ENCODE data around the gene ATP6V0A4. TPM values are rescaled to one million over a fixed set of nuclear protein-coding genes. Genes with fewer than 3 reads are reported as not detected.

Gene ATP6V0A4
- total RNA-seq, 1 experiment from 2014 or later = not detected

DNA sequence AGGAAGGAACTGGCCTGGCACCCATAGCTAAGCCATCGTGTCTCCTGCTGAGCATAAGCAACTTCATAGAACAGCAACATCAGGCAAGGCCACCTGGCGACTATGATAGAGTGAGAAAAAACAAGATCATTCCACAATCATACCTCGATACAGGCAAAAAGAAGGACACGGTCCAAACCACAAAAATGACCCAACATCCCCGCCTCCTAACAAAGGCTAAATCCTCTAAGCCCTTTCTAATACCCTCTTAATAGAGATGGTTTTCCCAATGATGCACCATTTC is 56.6 kb downstream of the ATP6V0A4 start:
- H3K9me2 ChIP-seq (ENCODE audit: insufficient read depth) = no peaks in the 10 kb centered on the region
- H3K36me3 ChIP-seq (ENCODE audit: control insufficient read depth in 1 of 2, insufficient read depth in 2 of 2, low read length in 2 of 2) = no peaks in the 10 kb centered on the region
- H3K4me1 ChIP-seq (ENCODE audit: control insufficient read depth in 1 of 2, insufficient read depth in 2 of 2, low read length in 2 of 2) = peaks cover 0 to 12% of the 10 kb centered on the region in 2 experiments; a peak in 2 of 4 replicates
- no peaks in the 10 kb centered on the region for H3K9me3 ChIP-seq (ENCODE audit: control insufficient read depth in 1 of 2, insufficient read depth in 1 of 2, low read depth in 1 of 2, low read length in 2 of 2)
- H3K79me2 ChIP-seq (ENCODE audit: insufficient read depth, low read length) = no peaks in the 10 kb centered on the region
- peak overlapping the region; percentile 20; the same call in 1 of the 2 replicates for H3K4me2 ChIP-seq (ENCODE audit: low read length)
- no TSS peak for BruUV-seq (replicated peaks)
- H3K27ac ChIP-seq (ENCODE audit: low read depth, low read length) = no peak overlapping the region
- no peak overlapping the region for H3K9ac ChIP-seq (ENCODE audit: low read length)
- H3K27me3 ChIP-seq (ENCODE audit: insufficient read depth, low read length) = no peaks in the 10 kb centered on the region
- RAD21 ChIA-PET (ENCODE audit: low non-redundant PET in 1 of 2, low total read pairs in 2 of 2, uncharacterized antibody in 2 of 2, unreplicated experiment in 2 of 2) = interaction anchor here in 1 of 2 experiments (0.9 kb wide), 1 partner anchor 96 kb away, joined by 3 read pairs; no protein-coding TSS in a partner anchor
- H3K4me3 ChIP-seq (replicated peaks in 1 of 2; ENCODE audit: low read depth in 1 of 2, low read length in 2 of 2) = no peak overlapping the region
- H4K20me1 ChIP-seq (ENCODE audit: insufficient read depth) = no peaks in the 10 kb centered on the region
- DNase-seq (ENCODE audit: low read depth, low spot score) = no peak
- ATAC-seq = no peak
- CTCF ChIA-PET = no interaction called here
- POLR2A ChIA-PET = no interaction called here
- TF ChIP-seq SRF (IDR thresholded peaks at IDR 0.05; ENCODE audit: low read depth) (no peak), SP1 (IDR thresholded peaks at IDR 0.05; ENCODE audit: low read depth) (no peak), POLR2A (IDR thresholded peaks at IDR 0.05; ENCODE audit: borderline replicate concordance, extremely low read depth, insufficient read depth, insufficient read length) (no peak), ELF1 (IDR thresholded peaks at IDR 0.05; ENCODE audit: borderline replicate concordance, low read depth) (no peak), TCF7L2 (IDR thresholded peaks at IDR 0.05; ENCODE audit: borderline replicate concordance, extremely low read depth, insufficient read depth, insufficient read length) (no peak), SIN3A (IDR thresholded peaks at IDR 0.05; ENCODE audit: low read depth) (no peak), FOSL1 (IDR thresholded peaks at IDR 0.05; ENCODE audit: low read depth) (no peak), RAD21 (IDR thresholded peaks at IDR 0.05; ENCODE audit: low read depth) (no peak), ZNF274 (IDR thresholded peaks at IDR 0.05; ENCODE audit: low read depth, low read length) (no peak), CEBPB (IDR thresholded peaks at IDR 0.05; ENCODE audit: low read depth) (no peak), POLR2AphosphoS5 (IDR thresholded peaks at IDR 0.05; ENCODE audit: low read depth, low read length) (no peak), ZFX (IDR thresholded peaks at IDR 0.05) (no peak), EZH2 (IDR thresholded peaks at IDR 0.05) (no peak)
- TF ChIP-seq, protein P1, sequence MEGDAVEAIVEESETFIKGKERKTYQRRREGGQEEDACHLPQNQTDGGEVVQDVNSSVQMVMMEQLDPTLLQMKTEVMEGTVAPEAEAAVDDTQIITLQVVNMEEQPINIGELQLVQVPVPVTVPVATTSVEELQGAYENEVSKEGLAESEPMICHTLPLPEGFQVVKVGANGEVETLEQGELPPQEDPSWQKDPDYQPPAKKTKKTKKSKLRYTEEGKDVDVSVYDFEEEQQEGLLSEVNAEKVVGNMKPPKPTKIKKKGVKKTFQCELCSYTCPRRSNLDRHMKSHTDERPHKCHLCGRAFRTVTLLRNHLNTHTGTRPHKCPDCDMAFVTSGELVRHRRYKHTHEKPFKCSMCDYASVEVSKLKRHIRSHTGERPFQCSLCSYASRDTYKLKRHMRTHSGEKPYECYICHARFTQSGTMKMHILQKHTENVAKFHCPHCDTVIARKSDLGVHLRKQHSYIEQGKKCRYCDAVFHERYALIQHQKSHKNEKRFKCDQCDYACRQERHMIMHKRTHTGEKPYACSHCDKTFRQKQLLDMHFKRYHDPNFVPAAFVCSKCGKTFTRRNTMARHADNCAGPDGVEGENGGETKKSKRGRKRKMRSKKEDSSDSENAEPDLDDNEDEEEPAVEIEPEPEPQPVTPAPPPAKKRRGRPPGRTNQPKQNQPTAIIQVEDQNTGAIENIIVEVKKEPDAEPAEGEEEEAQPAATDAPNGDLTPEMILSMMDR (IDR thresholded peaks at IDR 0.05 in 2 of 3, conservative IDR thresholded peaks at IDR 0.05 in 1 of 3; ENCODE audit: borderline replicate concordance in 1 of 3, insufficient read depth in 1 of 3, low read depth in 2 of 3, low read length in 2 of 3) = no peak
- H2AFZ ChIP-seq (ENCODE audit: low read depth, low read length, poor library complexity, severe bottlenecking) = no peak overlapping the region
- intact Hi-C loops (cut with micrococcal nuclease) = no loop called here
